ENCODE results near the gene CTBS.

CTBS gene

DNA sequence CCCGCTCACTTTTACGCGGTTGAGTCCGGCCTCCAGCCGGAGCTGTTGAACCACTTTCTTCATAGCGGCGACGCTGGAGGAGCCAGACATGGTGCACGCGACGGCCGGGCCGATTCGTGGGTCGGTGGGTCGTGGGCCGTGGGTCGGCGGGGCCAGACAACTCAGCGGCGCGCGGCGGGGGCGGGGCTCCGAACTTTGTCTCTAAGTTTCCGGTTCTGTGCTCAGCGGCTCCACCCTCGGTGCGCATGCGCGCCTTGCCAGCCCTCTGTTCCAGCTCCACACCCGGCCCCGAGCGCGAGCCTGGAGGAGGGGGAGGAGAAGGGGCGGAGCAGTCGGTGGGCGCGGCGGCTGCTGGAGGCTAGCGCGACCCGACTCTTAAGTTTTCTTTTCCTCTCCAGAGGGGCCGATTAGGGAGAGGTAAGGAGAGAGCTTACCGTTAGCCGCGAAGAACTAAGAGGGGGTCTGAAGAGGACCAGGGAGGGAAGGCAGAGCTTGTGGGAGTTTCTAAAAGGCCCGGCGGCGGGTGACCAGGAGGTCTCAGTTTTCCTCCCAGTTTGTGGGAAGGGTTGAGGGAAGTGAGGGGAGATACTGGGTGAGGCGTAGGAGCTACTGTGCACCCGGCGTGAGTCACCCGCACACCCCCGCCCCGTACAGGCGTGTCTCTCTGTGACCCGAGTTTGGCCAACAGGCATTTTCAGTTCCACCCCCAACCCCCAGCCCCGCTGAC, 68.1 kb downstream of the CTBS start, which contains the start of the genes GNG5 and SPATA1:
GNG5 (minus strand) TSS at position 580 of the 727 bp plus-strand sequence; CDS start at position 90, 490 bp downstream.
SPATA1 (plus strand) TSS at position 385 of the 727 bp plus-strand sequence. CDS start 9,974 bp downstream, outside the sequence.
- H3K36me3 ChIP-seq (ENCODE audit: control insufficient read depth, insufficient read depth, low read length), result peaks cover 4% of the 10 kb centered on the region
- H3K27ac ChIP-seq (ENCODE audit: low read depth, low read length), result peak within 1 kb of the TSS; percentile 95
- H3K9me3 ChIP-seq (ENCODE audit: control insufficient read depth, insufficient read depth, low read length), result no peaks in the 10 kb centered on the region
- H3K4me3 ChIP-seq (ENCODE audit: low read depth, low read length), result peak within 1 kb of the TSS; percentile 83
- H3K4me1 ChIP-seq (ENCODE audit: control insufficient read depth, insufficient read depth, low read length), result peaks cover 22% of the 10 kb centered on the region
- H3K9ac ChIP-seq (ENCODE audit: low read depth, low read length), result peak within 1 kb of the TSS; percentile 82
- peaks cover 7% of the 10 kb centered on the region for H3K27me3 ChIP-seq (ENCODE audit: control insufficient read depth, insufficient read depth, low read length)

DNA sequence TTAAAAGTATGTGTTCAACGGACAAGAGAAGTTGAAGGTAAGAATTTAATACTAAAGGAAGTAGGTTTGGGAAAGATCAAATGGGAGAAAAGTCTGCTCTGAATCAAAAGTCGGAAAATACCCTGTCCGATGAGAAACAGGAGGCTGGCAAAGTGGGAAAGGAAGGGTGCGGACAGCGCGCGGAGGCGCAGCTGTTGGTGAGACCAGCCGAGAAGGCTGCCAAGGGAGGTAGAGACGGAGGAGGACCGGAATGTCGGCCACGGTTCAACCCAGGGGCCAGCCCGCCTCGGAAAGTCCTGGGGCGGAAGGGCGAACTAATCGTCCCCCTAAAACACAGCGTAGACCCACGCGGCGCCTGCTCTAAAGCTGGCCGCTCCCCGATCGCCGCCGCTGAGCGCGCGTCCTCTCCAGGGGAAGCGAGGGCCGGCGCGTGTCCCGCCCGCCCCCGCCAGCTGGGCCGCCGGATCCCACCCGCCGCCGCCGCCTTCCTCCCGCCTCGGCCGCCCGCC, 68.7 kb downstream of the CTBS start:
- H3K36me3 ChIP-seq (ENCODE audit: control insufficient read depth, insufficient read depth, low read length), result peaks cover 11% of the 10 kb centered on the region
- peak overlapping the region; percentile 82 for H3K9ac ChIP-seq (ENCODE audit: low read depth, low read length)
- no peaks in the 10 kb centered on the region for H3K9me3 ChIP-seq (ENCODE audit: control insufficient read depth, insufficient read depth, low read length)
- H3K4me3 ChIP-seq (ENCODE audit: low read depth, low read length), result peak overlapping the region; percentile 83
- peaks cover 25% of the 10 kb centered on the region for H3K4me1 ChIP-seq (ENCODE audit: control insufficient read depth, insufficient read depth, low read length)
- H3K27ac ChIP-seq (ENCODE audit: low read depth, low read length), result peak overlapping the region; percentile 95
- H3K27me3 ChIP-seq (ENCODE audit: control insufficient read depth, insufficient read depth, low read length), result peaks cover 7% of the 10 kb centered on the region

DNA sequence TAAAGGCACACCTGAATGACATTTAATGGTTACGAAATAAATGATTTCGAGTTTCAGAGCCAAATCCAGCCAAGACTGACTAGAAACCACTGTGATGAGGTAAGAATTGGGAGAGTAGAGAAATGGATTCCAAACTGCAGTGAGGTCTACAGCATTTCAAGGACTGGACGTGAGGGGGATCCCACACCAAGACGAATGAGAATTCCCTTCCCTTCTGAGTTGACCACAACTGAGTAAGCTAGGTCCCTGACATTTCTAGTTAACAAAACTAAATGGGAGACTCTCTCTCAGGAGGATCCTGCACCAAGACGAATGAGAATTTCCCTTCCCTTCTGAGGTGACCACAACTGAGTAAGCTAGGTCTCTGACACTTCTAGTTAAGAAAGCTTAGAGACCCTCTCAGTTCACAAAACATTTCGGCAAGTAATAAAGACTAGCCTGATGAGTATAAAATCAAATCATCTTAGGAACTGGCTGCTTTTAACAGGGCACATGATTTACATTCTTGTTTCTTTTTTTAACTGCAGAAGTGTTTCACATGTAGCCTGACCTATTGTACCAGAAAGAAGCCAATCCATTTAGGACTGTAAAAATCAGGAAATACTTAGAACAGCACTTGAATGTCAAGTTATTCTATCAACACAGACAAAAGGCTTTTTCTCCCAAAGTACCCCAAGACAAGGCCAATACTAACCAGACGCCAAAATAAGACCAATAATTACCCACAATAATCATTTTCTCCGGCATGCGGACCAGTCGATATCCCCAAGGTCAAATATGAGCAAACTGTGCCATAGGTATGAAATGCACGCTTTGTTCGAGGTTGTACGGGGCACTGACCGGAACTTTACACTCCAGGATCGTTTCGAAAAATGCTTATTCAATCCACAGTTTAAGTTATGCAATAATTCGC, 69.4 kb downstream of the CTBS start:
- H3K4me3 ChIP-seq (ENCODE audit: low read depth, low read length), result peak overlapping the region; percentile 83
- H3K27ac ChIP-seq (ENCODE audit: low read depth, low read length), result peak overlapping the region; percentile 95
- peaks cover 30% of the 10 kb centered on the region for H3K4me1 ChIP-seq (ENCODE audit: control insufficient read depth, insufficient read depth, low read length)

DNA sequence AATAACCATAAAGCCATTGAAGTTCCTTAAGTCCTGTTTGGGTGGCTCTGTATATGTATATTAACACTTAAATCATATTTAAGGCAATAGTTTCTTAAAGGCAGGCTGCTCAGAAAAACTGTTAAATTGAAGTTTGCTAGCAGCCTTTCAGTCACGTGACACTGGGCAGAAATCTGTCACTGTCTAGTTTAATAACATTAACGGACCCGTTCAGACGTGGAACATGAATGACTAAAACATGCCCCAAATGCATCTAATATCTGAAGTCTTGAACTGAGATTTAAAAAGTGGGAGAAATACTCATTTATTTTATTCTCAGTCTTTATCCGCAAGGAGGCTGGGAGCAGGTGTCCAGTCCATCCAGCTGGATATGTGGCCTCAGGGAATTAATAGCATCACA, 71.3 kb downstream of the CTBS start:
- Histone ChIP-seq H3K9ac (ENCODE audit: low read depth, low read length) (no peak overlapping the region), H3K36me3 (ENCODE audit: control insufficient read depth, insufficient read depth, low read length) (peaks cover 37% of the 10 kb centered on the region), H3K27ac (ENCODE audit: low read depth, low read length) (no peak overlapping the region), H3K4me3 (ENCODE audit: low read depth, low read length) (no peak overlapping the region), H3K9me3 (ENCODE audit: control insufficient read depth, insufficient read depth, low read length) (no peaks in the 10 kb centered on the region), H3K4me1 (ENCODE audit: control insufficient read depth, insufficient read depth, low read length) (peaks cover 31% of the 10 kb centered on the region), H3K27me3 (ENCODE audit: control insufficient read depth, insufficient read depth, low read length) (peaks cover 7% of the 10 kb centered on the region)

More for the DNA sequence above, 69.4 kb downstream of the CTBS start:
- Histone ChIP-seq H3K9ac (ENCODE audit: low read depth, low read length) (peak overlapping the region; percentile 82; the same call in 1 of the 2 replicates), H3K36me3 (ENCODE audit: control insufficient read depth, insufficient read depth, low read length) (peaks cover 18% of the 10 kb centered on the region), H3K9me3 (ENCODE audit: control insufficient read depth, insufficient read depth, low read length) (no peaks in the 10 kb centered on the region), H3K27me3 (ENCODE audit: control insufficient read depth, insufficient read depth, low read length) (peaks cover 7% of the 10 kb centered on the region)

All from HUES48 (cell line).